ENCODE measurements around the gene PHKG1. TPM values are rescaled to one million over a fixed set of nuclear protein-coding genes. Genes with fewer than 3 reads are reported as not detected.

The PHKG1 gene
- total RNA-seq (2013; cell fraction: nucleolus; rRNA removed), result 2.3 and 3.7 TPM in 2 replicates
- total RNA-seq (2014; rRNA removed), result 0.27 and 1.6 TPM in 2 replicates
- 0.45 and 1.1 TPM in 2 replicates for total RNA-seq (2014; rRNA removed; fragmentation: Illumina TruSeq; extraction: Trizol)
- total RNA-seq (2021), result 0.64 and 0.82 TPM in 2 replicates
- polyA plus RNA-seq (2011; ENCODE audit: low read depth), result 2.1 TPM
- polyA plus RNA-seq (2011; rRNA removed), result 0.62 and 1.4 TPM in 2 replicates
- polyA plus RNA-seq (2011; cell fraction: cytosol; rRNA removed), result 0.45 and 1.1 TPM in 2 replicates
- 4.9 and 6.0 TPM in 2 replicates for polyA plus RNA-seq (2011; cell fraction: nucleus; rRNA removed)
- polyA plus RNA-seq (2012), result 1.7 and 2.3 TPM in 2 replicates
- polyA plus RNA-seq (2014; fragmentation: Illumina TruSeq; extraction: Trizol), result 0.11 and 0.43 TPM in 2 replicates
- polyA plus RNA-seq (2014; fragmentation: Nextera tagmentation; extraction: Ambion mirVana), result under 1 TPM; 0.08 to 0.09 TPM
- polyA plus RNA-seq (2014; rRNA removed), result 0.86 and 1.2 TPM in 2 replicates
- under 1 TPM; 0.15 to 0.31 TPM for polyA plus RNA-seq (2016; fragmentation: Nextera tagmentation; extraction: Ambion mirVana)
- 0.67 and 1.5 TPM in 2 replicates for polyA minus RNA-seq (2011; rRNA and poly(A)+ RNA removed)
- not detected in 2 replicates for polyA minus RNA-seq (2011; cell fraction: cytosol; rRNA and poly(A)+ RNA removed)
- polyA minus RNA-seq (2011; cell fraction: nucleus; rRNA and poly(A)+ RNA removed), result 1.8 and 2.2 TPM in 2 replicates
- Bru-seq, nascent RNA, result percentile 46 among the genes with signal in this experiment
- percentile 56 among the genes with signal in this experiment for BruChase-seq, experiment 1, labeled RNA remaining after a 6-hour chase
- BruChase-seq, experiment 2, labeled RNA remaining after a 2-hour chase, result percentile 51 among the genes with signal in this experiment
- long read RNA-seq, experiment 1, partial matches to known transcripts, result 0 of 3 reads
- long read RNA-seq, experiment 1, other reads (novel, unspliced or antisense), result 3 of 3 reads
- long read RNA-seq, experiment 2, result 0 reads

DNA sequence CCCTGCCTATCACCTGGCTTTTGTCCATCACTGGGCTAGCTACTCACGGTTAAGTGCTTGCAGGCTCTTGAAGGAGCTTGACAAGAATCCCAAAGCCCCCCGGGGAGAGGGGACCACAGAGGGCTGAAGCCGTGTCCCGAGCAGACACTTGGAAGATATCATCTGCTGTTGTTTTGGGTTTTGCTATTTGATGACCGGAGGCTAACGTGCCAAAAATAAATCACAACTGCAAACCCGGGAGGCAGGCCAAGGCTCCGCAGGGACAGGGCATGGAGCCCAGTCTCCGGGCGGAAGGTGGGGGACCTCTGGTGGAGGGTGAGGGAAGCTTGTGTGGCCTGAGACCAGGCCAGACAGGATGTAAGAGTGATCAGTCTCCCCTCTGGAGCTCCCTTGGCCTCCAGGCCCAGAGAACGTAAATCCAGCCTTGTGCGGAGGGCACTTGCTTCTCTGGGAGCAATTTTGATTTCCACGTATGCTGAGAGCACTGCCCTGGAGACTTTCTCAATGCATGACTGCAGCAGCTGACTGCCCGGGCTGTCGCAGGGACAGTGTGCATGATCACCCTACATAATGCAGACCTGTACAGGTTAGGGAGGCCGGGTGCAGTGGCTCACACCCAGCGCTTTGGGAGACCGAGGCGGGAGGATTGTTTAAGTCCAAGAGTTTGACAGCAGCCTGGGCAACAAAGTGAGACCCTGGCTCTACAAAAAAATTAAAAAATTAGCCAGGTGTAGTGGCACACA lies at the start of gene PHKG1:
TSS of gene PHKG1 (minus strand) at position 164 of the 743 bp plus-strand sequence. CDS start 4,011 bp downstream, outside the sequence.
- in situ Hi-C loops (cut with MboI), result no loop called here
- peak; percentile 43 for ATAC-seq
- Histone ChIP-seq H3K36me3 (ENCODE audit: control insufficient read depth in 2 of 2, insufficient read depth in 2 of 2, low read length in 1 of 2) (no peaks in the 10 kb centered on the region), H3K4me2 (ENCODE audit: control insufficient read depth, insufficient read depth) (no peak within 1 kb of the TSS), H3K27me3 (replicated peaks in 1 of 2; ENCODE audit: control insufficient read depth in 2 of 2, insufficient read depth in 2 of 2, low read length in 1 of 2) (no peaks in the 10 kb centered on the region), H3K9ac (ENCODE audit: control insufficient read depth, insufficient read depth, low read length) (no peak within 1 kb of the TSS), H4K20me1 (ENCODE audit: control insufficient read depth, insufficient read depth) (no peaks in the 10 kb centered on the region), H3K27ac (ENCODE audit: control insufficient read depth, insufficient read depth) (no peak within 1 kb of the TSS), H3K4me1 (ENCODE audit: control insufficient read depth, insufficient read depth, low read length) (no peaks in the 10 kb centered on the region), H2AFZ (ENCODE audit: control insufficient read depth, low read depth, low read length) (no peak within 1 kb of the TSS), H3K4me3 (no peak within 1 kb of the TSS), H3K79me2 (ENCODE audit: control insufficient read depth, insufficient read depth, low read length) (no peaks in the 10 kb centered on the region), H3K9me3 (replicated peaks; ENCODE audit: control insufficient read depth, insufficient read depth, low read length) (no peaks in the 10 kb centered on the region)
- intact Hi-C loops (cut with micrococcal nuclease; ENCODE audit: unreplicated experiment), result no loop called here
- ChIA-PET SMC1A (ENCODE audit: uncharacterized antibody, unreplicated experiment) (no interaction called here), CTCF (interaction anchor here (2.8 kb wide), 1 partner anchor 18 kb away, joined by 12 read pairs; no protein-coding TSS in a partner anchor), POLR2A (no interaction called here), RAD21 (ENCODE audit: unreplicated experiment) (interaction anchor here (0.5 kb wide), 1 partner anchor 17 kb away, joined by 3 read pairs; no protein-coding TSS in a partner anchor)
- BruUV-seq (replicated peaks), result no TSS peak
- no peak for FAIRE-seq
- no peak for DNase-seq (ENCODE audit: low read depth, low spot score)
- WGBS (ENCODE audit: insufficient coverage, insufficient replicate concordance, low lambda C conversion rate, missing lambda C conversion rate), result 79% methylated on average over 15 of the region's 19 CpGs
- TF ChIP-seq DPF2 (IDR thresholded peaks at IDR 0.05) (no peak), KLF5 (IDR thresholded peaks at IDR 0.05; ENCODE audit: partially characterized antibody) (no peak), RFX5 (IDR thresholded peaks at IDR 0.05; ENCODE audit: low read depth, low read length) (no peak), HDAC6 (IDR thresholded peaks at IDR 0.05; ENCODE audit: unreplicated experiment) (no peak), MTA3 (IDR thresholded peaks at IDR 0.05; ENCODE audit: borderline replicate concordance, low read length) (no peak), PML (IDR thresholded peaks at IDR 0.05; ENCODE audit: low read length) (no peak), FOXK2 (IDR thresholded peaks at IDR 0.05) (no peak), ATF2 (IDR thresholded peaks at IDR 0.05; ENCODE audit: low read length) (no peak), SIX5 (IDR thresholded peaks at IDR 0.05; ENCODE audit: low read depth, low read length, severe bottlenecking) (no peak), NFXL1 (IDR thresholded peaks at IDR 0.05; ENCODE audit: borderline replicate concordance) (no peak), CTCF (IDR thresholded peaks at IDR 0.05 in 2 of 3, conservative IDR thresholded peaks at IDR 0.05 in 1 of 3; ENCODE audit: control insufficient read depth in 2 of 3, extremely low read depth in 1 of 3, insufficient read depth in 1 of 3, low read depth in 3 of 3, low read length in 3 of 3) (no peak), IRF5 (IDR thresholded peaks at IDR 0.05; ENCODE audit: borderline replicate concordance) (no peak), ASH2L (IDR thresholded peaks at IDR 0.05; ENCODE audit: borderline replicate concordance, low read depth) (no peak), NBN (IDR thresholded peaks at IDR 0.05) (no peak), NFYB (IDR thresholded peaks at IDR 0.05; ENCODE audit: insufficient read depth, low read depth, low read length) (no peak), KAT2A (conservative IDR thresholded peaks at IDR 0.05; ENCODE audit: control insufficient read depth, low read depth, low read length) (no peak), CREB1 (IDR thresholded peaks at IDR 0.05; ENCODE audit: low read depth) (no peak)
